Measurements from ENCODE around the gene HSD11B2.

The HSD11B2 gene

GRCh38 chr16:67483731-67484525 is 53.0 kb downstream of the HSD11B2 start:
- H3K4me3 Mint-ChIP-seq, result peak overlapping the region in 1 of 3 experiments; percentile 56

GRCh38 chr16:67486805-67487204 is 55.9 kb downstream of the HSD11B2 start:
- no peak overlapping the region for H3K4me3 Mint-ChIP-seq
- H3K36me3 Mint-ChIP-seq (ENCODE audit: low read depth), result no peaks in the 10 kb centered on the region
- H3K27ac Mint-ChIP-seq, result no peak overlapping the region
- peaks cover 10% of the 10 kb centered on the region for H3K4me1 Mint-ChIP-seq
- no peaks in the 10 kb centered on the region for H3K27me3 Mint-ChIP-seq (ENCODE audit: low read depth)
- H3K9me3 Mint-ChIP-seq, result no peaks in the 10 kb centered on the region
- no peak for TF ChIP-seq CTCF (IDR thresholded peaks at IDR 0.05; ENCODE audit: unreplicated experiment in 3 of 3)

More at GRCh38 chr16:67483731-67484525, 53.0 kb downstream of the HSD11B2 start:
- Mint-ChIP-seq H3K27me3 (ENCODE audit: low read depth) (peaks cover 3% of the 10 kb centered on the region), H3K27ac (peak overlapping the region in 2 of 3 experiments; percentile 52 to 77), H3K9me3 (no peaks in the 10 kb centered on the region), H3K36me3 (ENCODE audit: low read depth) (no peaks in the 10 kb centered on the region), H3K4me1 (peaks cover 21% of the 10 kb centered on the region)
- no peak for TF ChIP-seq CTCF (IDR thresholded peaks at IDR 0.05; ENCODE audit: unreplicated experiment in 3 of 3)

All from nephron (organoid).